Endothelial cell (in vitro differentiated cells): Measurements from ENCODE around the gene OMA1. TPM values are rescaled to one million over a fixed set of nuclear protein-coding genes. Genes with fewer than 3 reads are reported as not detected.
A peak's percentile ranks its signal among the peaks of the same experiment; 100 is the strongest.

Experiments
- DNase-seq: peaks from one replicate; pipeline ENCODE4 v3.0.0; 2021; ENCODE audit warnings: low spot score
- H3K27ac Mint-ChIP-seq: one replicate; pipeline ENCODE4 v1.8.0; 2021; ENCODE audit warnings: mixed read lengths, inconsistent platforms; ENCODE audit not compliant: unreplicated experiment
- H3K27me3 Mint-ChIP-seq: one replicate; pipeline ENCODE4 v1.8.0; 2021; ENCODE audit warnings: mild to moderate bottlenecking, moderate library complexity, mixed read lengths, inconsistent platforms; ENCODE audit not compliant: unreplicated experiment
- H3K36me3 Mint-ChIP-seq: one replicate; pipeline ENCODE4 v1.8.0; 2021; ENCODE audit warnings: mild to moderate bottlenecking, low read depth, mixed read lengths, inconsistent platforms; ENCODE audit not compliant: unreplicated experiment
- H3K4me1 Mint-ChIP-seq: one replicate; pipeline ENCODE4 v1.8.0; 2021; ENCODE audit warnings: mild to moderate bottlenecking, mixed read lengths, inconsistent platforms; ENCODE audit not compliant: unreplicated experiment
- H3K4me3 Mint-ChIP-seq: one replicate; pipeline ENCODE4 v1.8.0; 2021; ENCODE audit warnings: mild to moderate bottlenecking, mixed read lengths, inconsistent platforms; ENCODE audit not compliant: unreplicated experiment
- H3K9me3 Mint-ChIP-seq: one replicate; pipeline ENCODE4 v1.8.0; 2021; ENCODE audit warnings: mixed read lengths, inconsistent platforms; ENCODE audit not compliant: unreplicated experiment
- CTCF ChIP-seq: fragments of 200-600 bp; sonication (generic); IDR thresholded peaks from one replicate; pipeline ENCODE4 v1.5.0; 2021; ENCODE audit warnings: antibody characterized with exemption; ENCODE audit not compliant: unreplicated experiment
- total RNA-seq: library from RNA; stranded (reverse); fragmentation: NEBNext Ultra II Directional; extraction: Animal tissue kit (Norgen Biotek cat#: 25700); gene quantifications from one replicate; pipeline ENCODE4 v1.2.1, GENCODE V29; 2021; ENCODE audit not compliant: unreplicated experiment

OMA1 gene
- total RNA-seq, 1 donor from 2014 or later: 7.6 TPM

- H3K9me3 Mint-ChIP-seq: no peaks in the 10 kb centered on the region
- no peak for DNase-seq
- no peaks in the 10 kb centered on the region for H3K36me3 Mint-ChIP-seq
- H3K27me3 Mint-ChIP-seq: no peaks in the 10 kb centered on the region
- H3K4me3 Mint-ChIP-seq: no peak overlapping the region
- H3K27ac Mint-ChIP-seq: no peak overlapping the region
- no peak for TF ChIP-seq CTCF
- H3K4me1 Mint-ChIP-seq: no peaks in the 10 kb centered on the region
These were observed 111.2 kb downstream of the OMA1 start for GRCh38 chr1:58435376-58435775.

- Mint-ChIP-seq H3K9me3 (no peaks in the 10 kb centered on the region), H3K27ac (no peak overlapping the region), H3K4me3 (no peak overlapping the region), H3K4me1 (no peaks in the 10 kb centered on the region), H3K27me3 (no peaks in the 10 kb centered on the region), H3K36me3 (no peaks in the 10 kb centered on the region)
- TF ChIP-seq CTCF: no peak
- DNase-seq: no peak
These were observed 111.9 kb downstream of the OMA1 start for GRCh38 chr1:58434607-58435006.

- Mint-ChIP-seq H3K27ac (no peak overlapping the region), H3K27me3 (no peaks in the 10 kb centered on the region), H3K4me1 (no peaks in the 10 kb centered on the region), H3K36me3 (no peaks in the 10 kb centered on the region), H3K9me3 (no peaks in the 10 kb centered on the region), H3K4me3 (no peak overlapping the region)
- no peak for TF ChIP-seq CTCF
- no peak for DNase-seq
These were observed 112.3 kb downstream of the OMA1 start for GRCh38 chr1:58434181-58434580.

GRCh38 chr1:58432851-58433668 lies 113.5 kb downstream of the OMA1 start:
- Mint-ChIP-seq H3K9me3 (no peaks in the 10 kb centered on the region), H3K4me3 (no peak overlapping the region), H3K36me3 (no peaks in the 10 kb centered on the region), H3K27ac (no peak overlapping the region), H3K4me1 (no peaks in the 10 kb centered on the region), H3K27me3 (no peaks in the 10 kb centered on the region)
- peak; percentile 51 for DNase-seq
- TF ChIP-seq CTCF: no peak

- no peaks in the 10 kb centered on the region for H3K27me3 Mint-ChIP-seq
- no peaks in the 10 kb centered on the region for H3K9me3 Mint-ChIP-seq
- DNase-seq: no peak
- no peaks in the 10 kb centered on the region for H3K4me1 Mint-ChIP-seq
- no peak overlapping the region for H3K27ac Mint-ChIP-seq
- TF ChIP-seq CTCF: no peak
- H3K36me3 Mint-ChIP-seq: no peaks in the 10 kb centered on the region
- no peak overlapping the region for H3K4me3 Mint-ChIP-seq
These were observed 114.5 kb downstream of the OMA1 start for GRCh38 chr1:58431901-58432620.
